Mesenteric fat pad (tissue), 1 donor: ENCODE measurements around the gene ASB5. TPM values are rescaled to one million over a fixed set of nuclear protein-coding genes. Genes with fewer than 3 reads are reported as not detected.
"Not testable (repeated sequence)": the region's sequence is repeated elsewhere in the genome, so short reads cannot be mapped to it uniquely, and the experiment has no call there.

Source experiments
- DNase-seq: peaks from one replicate; pipeline ENCODE4 v3.0.0-alpha.2; 2020; ENCODE audit warnings: low spot score
- total RNA-seq: library from RNA; stranded (reverse); fragmentation: NEBNext Ultra II Directional; extraction: Animal tissue kit (Norgen Biotek cat#: 25700); gene quantifications from one replicate; pipeline ENCODE4 v1.2.1, GENCODE V29; 2021
- donor health status: DM: yes; HTN: yes; CAD: no.

The ASB5 gene
- total RNA-seq, 1 donor from 2014 or later, result not detected

DNA sequence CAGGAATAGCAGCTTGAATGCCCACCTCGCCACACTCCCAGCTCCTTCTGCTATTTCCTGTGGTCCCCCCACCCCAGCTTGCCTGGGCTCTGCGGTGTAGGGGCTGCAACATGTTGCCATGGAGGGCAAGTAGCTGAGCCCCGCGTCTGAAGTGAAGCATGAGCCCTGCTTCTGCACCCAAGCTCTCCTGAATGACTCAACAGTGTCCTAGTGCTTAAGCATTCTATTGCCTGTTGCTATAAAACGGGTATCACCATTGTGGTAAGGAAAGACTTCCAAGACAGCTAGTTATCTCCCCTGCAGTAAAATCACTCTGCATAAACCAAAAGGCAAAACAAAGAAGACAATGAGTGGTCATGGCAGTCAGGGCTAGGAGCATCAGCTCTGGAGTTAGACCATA, 42.3 kb downstream of the ASB5 start:
- DNase-seq, result no peak

DNA sequence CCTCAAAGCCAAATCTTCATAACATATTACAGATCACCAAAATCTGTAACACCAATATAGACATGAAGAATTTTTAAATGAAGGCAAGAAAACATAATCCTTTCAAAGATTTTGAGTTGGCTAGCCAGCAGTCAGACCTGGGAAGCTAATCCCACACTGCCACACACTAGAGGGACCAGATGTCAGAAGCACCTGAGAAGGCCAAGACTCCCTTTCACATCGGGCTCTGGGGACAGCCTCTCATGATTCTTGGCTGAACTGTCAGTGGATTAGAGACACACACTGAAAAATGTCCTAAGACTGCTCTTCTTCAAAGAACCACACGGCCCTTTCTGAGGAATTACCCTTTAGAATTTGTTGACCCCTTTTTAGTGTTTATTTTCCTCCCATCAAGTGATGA, 45.5 kb downstream of the ASB5 start:
- DNase-seq, result no peak

- no peak for DNase-seq
Measured at GRCh38 chr4:176222149-176222548, 46.9 kb downstream of the ASB5 start.

- no peak for DNase-seq
Measured at GRCh38 chr4:176217510-176217909, 51.5 kb downstream of the ASB5 start.

- DNase-seq, result not testable (repeated sequence)
Measured at GRCh38 chr4:176212351-176212750, 56.7 kb downstream of the ASB5 start.

- no peak for DNase-seq
Measured at GRCh38 chr4:176210579-176211296, 58.3 kb downstream of the ASB5 start.

DNA sequence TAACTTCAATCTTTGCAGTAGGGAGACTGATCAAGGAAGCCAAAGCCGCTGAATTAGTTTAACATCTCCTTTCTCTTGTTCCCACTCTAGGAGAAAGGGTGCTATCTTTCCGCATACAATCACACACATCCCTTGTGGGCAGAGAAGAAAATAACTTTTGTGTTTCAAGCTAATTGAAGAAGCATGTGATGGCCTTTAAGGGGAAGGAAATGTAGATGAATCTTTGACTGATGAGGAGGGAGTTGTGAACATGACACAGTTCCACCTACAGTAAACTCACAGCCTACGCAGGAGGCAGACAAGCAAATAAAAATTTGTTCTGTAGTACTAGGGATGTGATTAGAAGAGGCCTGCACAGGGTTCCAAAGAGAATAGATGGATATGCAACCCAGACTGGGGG, 58.9 kb downstream of the ASB5 start:
- no peak for DNase-seq

- DNase-seq, result no peak
Measured at GRCh38 chr4:176209535-176209934, 59.5 kb downstream of the ASB5 start.

DNA sequence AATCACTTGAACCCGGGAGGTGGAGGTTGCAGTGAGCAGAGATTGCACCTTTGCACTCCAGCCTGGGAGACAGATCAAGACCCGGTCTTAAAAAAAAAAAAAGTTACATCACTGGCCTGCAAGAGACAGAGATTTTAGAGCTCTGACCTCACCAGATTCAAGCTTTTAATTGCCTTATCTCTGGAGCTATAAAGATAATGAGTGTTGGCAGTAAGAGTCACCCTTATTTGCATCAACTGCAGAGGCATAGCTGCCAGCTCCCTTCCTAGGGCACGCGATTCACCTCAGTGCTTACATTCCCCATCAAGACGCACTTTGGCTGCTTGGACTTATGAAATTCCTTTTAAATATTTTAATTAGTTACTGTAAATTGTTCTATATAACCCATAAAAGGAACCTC, 61.2 kb downstream of the ASB5 start:
- DNase-seq, result no peak

DNA sequence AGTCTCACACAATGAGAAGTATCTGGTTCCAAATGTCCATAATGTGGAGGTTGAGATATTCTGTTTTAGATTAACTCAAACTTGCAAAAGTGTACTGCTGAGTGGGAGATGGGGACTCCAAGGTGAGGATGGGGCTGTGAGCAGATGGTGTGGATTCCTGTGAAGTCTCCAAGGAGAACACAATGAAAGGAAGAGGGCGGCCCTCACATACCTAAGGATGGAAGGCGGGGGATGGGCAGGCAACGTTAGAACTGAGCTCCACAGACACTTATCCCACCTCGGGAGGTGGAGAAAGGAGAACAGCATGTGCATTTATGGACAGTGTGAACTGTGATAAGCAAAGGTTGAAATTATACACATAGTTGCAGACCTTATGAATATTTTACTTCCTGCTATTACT, 63.7 kb downstream of the ASB5 start:
- no peak for DNase-seq

DNA sequence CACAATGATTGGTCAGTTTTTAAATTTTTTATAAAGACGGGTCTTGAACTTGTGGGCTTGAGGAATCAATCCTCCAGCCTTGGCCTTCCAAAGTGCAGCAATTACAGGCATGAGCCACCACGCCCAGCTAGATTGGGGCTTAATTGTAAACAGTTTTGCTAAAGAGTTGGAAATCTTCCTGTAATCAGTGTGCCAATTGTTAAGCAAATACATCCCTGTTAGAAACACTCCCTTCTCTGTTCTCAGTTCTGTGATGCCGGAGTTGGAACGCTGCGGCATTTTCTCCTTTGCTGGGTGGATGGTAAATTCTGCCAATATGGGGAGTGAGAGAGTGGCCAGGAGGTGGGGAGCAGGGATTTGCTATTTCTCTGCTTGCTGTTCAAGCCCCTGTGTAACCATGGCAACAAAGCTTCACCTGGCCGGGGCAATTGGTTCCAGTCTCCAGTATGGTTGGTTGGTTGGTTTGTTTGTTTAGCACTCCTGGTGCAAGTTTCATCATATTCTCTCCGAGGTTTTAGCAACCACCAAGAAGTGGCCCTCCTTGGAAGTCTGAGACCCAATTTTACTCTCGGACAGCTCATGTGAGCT, 70.6 kb downstream of the ASB5 start:
- DNase-seq, result no peak

- peak; percentile 98 for DNase-seq
Measured at GRCh38 chr4:176195184-176195978, 73.6 kb downstream of the ASB5 start, which contains the start of gene SPATA4. Gene SPATA4, minus strand, starts transcription at chr4:176195585. Its CDS starts 23 bp downstream, at chr4:176195562.

DNA sequence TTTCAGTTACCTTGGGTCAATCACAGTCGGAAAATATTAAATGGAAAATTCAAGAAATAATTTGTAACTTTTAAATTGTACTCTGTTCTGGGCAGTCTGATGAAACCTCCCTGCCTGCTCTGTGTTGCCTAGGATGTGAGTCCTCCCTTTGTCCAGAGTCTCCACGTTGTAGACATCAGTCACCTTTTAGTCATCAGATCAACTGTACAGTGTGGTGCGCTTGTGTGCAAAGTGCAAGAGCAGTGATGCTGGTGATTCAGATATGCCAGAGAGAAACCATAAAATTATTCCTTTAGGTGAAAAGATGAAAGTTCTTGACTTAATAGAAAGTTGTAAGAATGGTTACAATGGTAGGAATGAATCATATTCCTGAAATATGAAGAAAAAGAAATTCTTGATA, 75.1 kb downstream of the ASB5 start:
- DNase-seq, result no peak

- DNase-seq, result no peak
Measured at GRCh38 chr4:176193126-176193525, 75.9 kb downstream of the ASB5 start.

GRCh38 chr4:176191974-176192373, 77.0 kb downstream of the ASB5 start:
- no peak for DNase-seq

GRCh38 chr4:176189891-176190795, 78.9 kb downstream of the ASB5 start:
- no peak for DNase-seq

DNA sequence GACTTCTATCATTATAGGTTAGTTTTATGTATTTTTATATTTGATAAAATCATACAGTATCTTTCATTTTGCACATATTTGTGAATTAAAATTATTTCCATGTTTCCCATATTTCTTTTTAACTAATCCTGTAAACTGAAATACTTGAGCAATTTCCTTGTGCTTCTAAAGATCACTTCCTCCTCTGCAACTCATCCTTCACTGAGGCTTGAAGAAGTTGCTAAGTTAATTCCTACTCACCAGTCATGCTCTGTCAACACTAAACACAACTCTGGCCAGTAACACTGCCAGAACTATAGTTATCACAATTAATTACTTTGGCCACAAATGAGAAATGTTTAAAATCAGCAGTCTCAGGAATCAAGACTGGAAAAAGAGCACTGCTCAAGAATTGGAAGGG, 80.4 kb downstream of the ASB5 start:
- no peak for DNase-seq

- DNase-seq, result no peak
Measured at GRCh38 chr4:176187624-176188023, 81.4 kb downstream of the ASB5 start.

- DNase-seq, result no peak
Measured at GRCh38 chr4:176186671-176187395, 82.2 kb downstream of the ASB5 start.

- no peak for DNase-seq
Measured at GRCh38 chr4:176186067-176186466, 83.0 kb downstream of the ASB5 start.

GRCh38 chr4:176185051-176185450, 84.0 kb downstream of the ASB5 start:
- DNase-seq, result no peak
